GM18507 (cell line): ENCODE measurements around the gene ADD1.

ENCODE experiments used
- DNase-seq: peaks from one replicate; pipeline ENCODE4 v3.0.0; 2011; ENCODE audit warnings: low read depth; ENCODE audit not compliant: insufficient read length; ENCODE audit errors: extremely low spot score
- FAIRE-seq: peaks from 2 replicates; lab custom pipeline; 2011; peaks lifted over from hg19 to GRCh38; lab: Jason Lieb, UNC

ADD1 gene, protein sequence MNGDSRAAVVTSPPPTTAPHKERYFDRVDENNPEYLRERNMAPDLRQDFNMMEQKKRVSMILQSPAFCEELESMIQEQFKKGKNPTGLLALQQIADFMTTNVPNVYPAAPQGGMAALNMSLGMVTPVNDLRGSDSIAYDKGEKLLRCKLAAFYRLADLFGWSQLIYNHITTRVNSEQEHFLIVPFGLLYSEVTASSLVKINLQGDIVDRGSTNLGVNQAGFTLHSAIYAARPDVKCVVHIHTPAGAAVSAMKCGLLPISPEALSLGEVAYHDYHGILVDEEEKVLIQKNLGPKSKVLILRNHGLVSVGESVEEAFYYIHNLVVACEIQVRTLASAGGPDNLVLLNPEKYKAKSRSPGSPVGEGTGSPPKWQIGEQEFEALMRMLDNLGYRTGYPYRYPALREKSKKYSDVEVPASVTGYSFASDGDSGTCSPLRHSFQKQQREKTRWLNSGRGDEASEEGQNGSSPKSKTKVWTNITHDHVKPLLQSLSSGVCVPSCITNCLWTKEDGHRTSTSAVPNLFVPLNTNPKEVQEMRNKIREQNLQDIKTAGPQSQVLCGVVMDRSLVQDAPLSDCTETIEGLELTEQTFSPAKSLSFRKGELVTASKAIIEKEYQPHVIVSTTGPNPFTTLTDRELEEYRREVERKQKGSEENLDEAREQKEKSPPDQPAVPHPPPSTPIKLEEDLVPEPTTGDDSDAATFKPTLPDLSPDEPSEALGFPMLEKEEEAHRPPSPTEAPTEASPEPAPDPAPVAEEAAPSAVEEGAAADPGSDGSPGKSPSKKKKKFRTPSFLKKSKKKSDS

DNA sequence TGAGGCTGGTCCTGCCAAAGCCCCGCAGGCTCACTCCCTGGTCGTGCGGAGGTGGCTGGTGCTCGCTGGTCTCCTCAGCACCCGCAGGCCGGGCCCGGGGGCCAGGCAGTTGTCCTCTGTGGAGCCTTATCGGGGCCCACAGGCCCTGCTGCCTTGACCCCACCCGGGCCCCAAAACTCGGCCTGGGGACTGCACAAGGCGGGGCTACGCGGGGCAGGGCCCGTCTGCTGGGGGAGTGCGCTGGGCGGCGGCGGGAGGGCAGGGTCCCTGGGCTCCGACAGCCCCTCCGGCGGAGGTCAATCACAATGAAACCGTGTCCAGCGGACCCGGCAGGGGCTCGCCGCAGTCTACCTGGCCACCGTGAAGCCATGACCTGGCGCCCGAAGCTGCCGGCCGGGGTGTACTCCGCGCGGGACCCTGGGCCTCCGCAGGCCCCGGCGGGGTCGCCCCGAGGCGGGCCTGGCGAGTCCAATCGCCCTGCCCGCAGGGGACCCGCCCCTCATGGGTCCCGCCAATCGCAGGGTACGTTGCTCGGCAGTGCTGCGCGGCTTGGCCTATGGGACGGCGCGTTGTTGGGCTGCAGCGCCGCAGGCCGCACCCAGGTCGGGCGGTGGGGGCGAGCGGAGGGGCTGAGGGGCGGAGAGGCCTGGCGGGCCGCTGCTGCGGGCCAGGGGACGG lies at the start of gene ADD1:
ADD1 (plus strand) TSS at position 582 of the 678 bp plus-strand sequence. CDS start 32,072 bp downstream, outside the sequence.
- DNase-seq (peak; percentile 95), FAIRE-seq (peak; percentile 94)

DNA sequence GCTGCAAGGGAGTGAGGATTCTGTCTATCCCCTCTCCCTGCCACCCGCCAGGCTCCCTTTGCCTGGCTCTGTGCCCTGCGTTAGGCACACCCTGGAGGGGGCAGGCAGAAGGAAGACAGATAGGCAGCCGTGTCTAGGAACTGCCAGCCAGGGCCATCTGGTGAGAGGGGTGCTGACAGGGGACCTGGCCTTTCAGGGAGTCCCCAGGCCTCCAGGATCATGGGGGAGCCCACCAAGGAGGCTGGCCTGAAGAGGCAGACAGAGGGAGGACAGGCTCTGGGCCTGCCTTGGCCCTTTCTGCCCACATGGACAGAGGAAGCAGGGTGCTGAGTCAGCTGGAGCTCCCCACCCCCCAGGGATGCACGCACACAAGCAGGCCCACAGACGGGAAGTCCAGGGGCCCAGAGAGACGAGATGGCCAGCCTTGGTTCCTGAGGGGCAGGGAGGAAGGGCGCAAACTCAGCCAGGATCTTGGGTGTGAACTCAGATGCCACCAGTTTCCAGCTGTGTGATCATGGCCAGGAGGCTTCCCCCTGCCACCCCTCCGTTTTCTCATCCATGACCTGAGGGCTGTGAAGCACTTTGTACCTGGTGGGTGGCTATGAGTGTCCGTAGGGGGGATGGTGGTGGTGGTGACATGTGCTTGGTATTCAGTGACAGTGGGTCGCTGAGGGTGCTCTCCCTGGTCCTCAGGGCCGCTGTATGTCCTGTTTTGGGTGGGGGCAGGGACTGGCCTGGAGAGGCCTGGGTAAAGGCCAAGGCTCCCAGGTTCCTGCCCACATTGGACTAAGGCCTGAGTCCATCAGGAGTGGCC lies 49.0 kb upstream of the ADD1 start:
- DNase-seq = no peak
- no peak for FAIRE-seq

DNA sequence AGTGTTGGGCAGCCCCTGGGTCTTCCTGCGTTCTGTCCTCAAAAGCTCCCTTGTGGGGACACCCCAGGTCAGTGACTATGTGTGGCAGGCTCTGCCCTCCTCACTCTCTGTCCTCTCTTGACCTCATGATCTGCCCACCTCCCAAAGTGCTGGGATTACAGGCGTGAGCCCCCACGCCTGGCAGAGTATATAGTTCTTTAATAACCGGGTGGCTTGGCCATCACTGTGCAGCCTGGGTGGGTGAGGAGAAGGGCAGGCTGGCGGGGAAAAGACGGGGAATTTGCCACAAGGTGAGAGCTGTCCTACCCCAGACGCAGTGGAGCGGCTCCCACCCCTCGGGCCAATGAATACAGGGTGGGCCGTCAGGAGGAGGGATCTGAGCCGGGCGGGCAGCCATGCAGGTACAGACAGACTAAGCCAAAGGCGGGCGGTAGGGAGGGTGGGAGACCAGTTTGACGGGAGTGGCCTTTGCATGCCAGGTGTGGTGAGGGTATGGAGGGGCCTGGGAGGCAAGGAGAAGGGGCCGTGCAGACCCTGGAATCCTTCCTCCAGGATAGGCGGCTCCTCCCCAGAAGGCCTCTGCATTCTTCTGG lies 48.2 kb upstream of the ADD1 start:
- no peak for FAIRE-seq
- no peak for DNase-seq

DNA sequence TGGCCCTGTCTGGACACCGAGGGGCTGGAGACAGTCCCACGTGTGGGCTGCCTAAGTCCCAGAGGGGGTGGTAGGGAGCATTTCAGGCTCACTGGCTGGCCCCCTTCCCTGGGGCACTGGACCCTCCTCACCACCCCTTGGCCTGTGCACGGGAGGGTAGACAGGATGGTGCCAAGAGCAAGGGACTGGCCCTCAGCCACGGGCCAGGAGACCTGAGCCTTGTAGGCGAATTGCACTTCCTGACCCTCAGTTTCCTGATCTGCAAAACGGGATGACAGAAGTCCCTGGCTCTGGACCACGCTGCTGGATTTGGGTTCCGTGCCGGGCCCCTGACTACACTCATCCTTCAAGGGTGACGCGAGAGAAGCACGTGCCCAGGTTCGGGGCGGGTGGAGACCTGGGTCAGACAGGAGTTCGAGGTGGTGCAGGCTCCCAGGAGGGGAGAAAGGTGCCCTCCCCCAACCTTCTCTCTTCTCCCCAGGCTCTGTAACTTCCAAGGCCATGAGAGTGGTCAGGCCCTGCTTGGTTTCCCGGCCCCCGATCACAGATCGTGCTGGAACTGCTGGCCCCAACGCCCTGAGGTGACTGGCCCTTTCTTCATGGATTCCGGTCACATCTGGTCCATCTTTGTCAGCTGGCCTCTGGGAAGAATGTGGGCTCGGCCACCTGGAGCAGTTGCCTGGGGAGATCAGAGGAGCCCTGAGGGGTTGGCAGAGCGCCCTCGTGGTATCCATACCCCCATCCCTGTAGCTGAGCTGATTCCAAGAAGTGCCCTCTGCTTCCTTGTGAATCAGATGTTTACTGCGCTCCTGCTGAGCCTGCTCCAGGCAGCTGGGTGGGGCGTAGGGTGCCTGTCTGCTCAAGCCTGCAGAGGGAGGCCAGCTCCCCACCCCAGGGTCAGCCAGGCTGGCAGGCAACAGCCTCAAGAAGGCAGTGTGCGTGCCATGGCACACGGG lies 47.5 kb upstream of the ADD1 start:
- FAIRE-seq = no peak
- no peak for DNase-seq

DNA sequence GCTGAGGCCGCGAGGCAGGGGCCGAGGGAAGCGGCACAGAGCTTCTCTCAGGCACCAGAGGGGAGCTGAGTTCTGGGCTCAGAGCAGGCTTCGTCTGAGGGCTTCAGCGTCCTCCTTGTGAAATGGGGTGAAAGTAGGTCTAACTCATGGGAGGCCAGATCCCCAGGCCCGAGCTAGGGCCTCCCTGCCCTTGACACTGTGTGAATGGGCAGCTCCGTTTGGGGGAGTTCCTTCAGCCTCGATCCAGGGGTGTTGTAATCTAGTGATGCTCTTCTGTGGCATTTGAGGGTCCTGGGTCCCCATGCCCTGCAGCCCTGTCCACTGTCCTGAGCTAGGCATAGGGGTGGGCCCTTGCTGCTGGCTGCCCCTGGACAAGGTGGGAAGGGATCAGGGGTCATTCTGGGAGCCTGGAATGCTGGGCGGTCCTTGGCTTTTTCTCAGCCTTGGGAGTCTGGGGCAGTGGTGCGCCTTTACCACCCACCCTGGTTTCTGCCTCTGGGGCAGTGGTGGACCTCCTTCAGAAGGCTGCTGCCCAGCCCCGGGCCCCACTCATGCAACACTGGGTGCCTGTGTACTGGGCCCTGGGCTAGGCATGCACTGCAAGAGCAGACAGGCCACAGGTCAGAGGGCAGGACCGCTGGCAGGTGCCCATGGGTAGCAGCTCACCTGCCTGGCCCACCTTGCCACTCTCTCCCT lies 46.6 kb upstream of the ADD1 start:
- no peak for FAIRE-seq
- no peak for DNase-seq

DNA sequence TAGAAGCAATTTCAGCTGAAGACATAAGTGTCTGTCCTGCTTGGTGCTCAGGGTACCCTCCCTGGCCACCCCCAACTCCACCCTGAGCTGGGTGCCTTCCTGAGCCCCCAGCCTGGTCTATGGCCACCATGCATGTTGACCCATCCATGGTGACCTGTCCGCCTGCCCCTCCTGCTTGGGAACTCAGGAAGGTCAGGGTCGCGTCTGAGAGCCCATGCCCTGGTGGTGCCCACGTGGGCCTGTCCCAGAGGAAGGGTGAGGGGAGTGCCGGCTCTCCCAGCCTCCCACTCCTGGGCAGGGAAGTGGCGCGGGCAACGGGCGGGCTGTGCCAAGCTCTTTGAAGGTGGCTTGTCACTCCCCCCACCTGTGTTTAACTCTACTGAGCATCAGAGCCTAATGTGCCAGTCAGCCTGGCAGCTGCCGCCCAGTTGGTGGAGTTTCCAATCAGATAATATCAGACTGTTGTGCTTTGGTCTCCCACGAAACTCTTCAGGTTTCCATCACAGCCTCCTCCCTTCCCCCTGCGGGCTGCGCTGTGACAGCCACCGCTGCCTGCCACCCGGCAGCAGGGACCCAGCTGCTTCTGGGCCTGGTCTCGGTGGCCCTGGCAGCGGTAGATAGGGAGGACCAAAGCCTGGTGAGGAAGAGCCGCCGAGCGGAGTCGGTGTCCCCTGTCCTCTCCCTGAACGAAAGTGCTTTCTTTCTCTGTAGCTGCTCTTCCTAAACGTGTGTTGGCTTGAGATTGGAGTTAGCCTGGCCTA lies 45.9 kb upstream of the ADD1 start:
- no peak for FAIRE-seq

DNA sequence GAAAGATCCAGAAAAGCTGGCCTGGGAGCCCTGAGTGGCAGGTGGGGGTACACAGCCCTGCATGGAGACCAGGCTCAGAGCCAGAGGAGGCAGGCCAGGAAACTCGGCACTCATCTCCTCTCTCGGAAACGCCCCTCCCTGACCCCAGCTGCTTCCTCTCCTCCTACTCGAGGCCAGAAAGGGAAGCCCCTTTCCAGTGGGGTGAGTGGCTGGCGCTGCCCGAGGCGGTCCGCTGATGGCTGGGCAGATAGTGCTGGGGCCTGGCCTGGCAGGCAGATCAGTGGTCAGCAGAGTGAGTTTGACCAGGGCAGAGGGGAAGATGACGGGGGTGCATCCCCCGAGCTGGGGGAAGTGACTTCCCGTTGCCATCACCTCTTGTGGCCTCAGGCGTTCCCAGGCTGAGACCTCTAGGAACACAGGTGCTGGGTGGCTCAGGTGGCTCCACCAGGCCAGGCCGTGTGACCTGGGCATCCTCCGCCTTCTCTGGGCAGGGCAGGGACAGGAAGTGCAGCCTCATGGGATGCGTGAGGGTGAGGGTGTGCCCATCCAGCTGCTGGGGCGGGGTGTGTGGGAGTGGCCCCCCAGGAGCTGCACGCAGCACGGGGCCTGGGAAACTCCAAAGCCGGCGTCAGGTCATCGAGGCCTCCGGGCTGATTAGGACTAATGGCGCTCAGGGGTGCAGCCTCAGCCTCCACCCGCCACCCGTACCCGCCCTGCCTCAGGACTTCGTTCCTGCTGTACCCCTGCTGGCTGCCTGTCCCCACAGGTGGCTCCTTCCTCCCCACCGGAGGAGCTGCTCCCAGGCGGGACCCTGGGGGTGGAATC lies 45.0 kb upstream of the ADD1 start:
- FAIRE-seq = peak; percentile 84
- no peak for DNase-seq

More for the DNA sequence above, 45.9 kb upstream of the ADD1 start:
- no peak for DNase-seq

DNA sequence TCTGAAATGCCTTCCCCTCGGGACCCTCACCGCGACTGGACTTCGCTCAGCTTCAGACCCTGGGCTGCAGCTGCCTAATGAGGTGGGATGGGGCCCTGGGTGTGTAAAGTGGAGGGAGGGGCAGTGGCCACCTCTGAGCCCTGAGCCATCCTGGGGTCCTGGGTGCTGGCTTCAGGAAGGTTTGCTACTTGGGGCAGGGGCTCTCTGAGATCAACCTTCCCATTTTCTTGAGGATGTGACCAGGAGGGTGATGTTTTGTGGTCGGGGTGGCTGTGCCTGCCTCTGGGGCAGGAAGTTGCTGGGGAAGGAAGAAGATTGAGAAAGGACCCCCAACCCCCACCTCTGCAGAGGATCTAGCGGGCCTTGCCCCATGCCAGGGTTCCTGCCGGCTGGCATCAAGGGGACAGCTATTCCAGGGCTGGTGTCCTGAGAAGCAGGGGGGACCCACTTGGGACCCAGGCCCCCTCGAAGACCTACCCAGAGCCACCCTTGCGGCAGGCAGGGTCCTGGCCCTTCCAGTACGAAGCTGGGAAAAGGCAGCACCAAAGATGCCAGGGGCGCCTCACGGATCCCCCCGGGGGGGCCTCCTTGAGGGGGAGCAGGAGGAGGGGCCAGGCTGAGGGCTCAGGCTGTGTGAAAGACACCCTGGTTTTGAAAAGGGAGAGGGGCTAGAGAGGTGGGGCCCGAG lies 44.3 kb upstream of the ADD1 start:
- FAIRE-seq = no peak
- no peak for DNase-seq

DNA sequence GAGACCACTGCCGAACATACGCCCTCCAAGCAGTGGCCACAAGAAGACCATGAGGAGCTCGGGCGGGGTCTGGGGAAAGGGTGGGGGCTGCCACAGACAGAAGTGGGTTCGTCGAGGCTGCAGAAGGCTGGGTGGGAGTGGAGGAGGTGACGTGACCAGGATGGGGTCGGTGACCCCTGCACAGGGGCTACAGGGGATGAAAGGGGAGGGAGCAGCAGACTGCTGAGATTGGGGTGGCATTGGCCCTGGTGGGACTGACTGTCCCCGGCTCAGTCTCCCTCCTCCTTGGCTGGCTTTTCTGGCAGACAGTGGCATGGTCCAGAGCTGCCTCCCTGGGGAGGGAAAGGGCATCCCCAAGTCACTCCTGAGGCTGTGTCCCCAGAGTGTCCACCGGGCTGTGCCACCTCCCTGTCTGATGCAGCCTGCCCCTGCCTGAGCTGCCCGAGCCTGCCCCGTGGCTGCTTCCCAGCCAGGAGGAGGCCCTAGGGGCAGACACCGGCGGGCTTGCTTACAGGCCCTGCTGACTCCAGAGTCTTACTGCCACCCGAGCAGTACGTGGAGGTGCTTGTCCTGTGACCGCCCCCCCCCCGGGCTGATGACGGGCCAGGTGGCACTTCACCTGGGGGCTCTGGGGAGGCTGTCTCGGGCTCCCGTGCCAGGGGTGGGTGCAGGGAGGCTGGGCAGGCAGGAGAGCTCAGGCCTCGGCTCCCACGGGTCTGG lies 43.5 kb upstream of the ADD1 start:
- FAIRE-seq (no peak), DNase-seq (no peak)

DNA sequence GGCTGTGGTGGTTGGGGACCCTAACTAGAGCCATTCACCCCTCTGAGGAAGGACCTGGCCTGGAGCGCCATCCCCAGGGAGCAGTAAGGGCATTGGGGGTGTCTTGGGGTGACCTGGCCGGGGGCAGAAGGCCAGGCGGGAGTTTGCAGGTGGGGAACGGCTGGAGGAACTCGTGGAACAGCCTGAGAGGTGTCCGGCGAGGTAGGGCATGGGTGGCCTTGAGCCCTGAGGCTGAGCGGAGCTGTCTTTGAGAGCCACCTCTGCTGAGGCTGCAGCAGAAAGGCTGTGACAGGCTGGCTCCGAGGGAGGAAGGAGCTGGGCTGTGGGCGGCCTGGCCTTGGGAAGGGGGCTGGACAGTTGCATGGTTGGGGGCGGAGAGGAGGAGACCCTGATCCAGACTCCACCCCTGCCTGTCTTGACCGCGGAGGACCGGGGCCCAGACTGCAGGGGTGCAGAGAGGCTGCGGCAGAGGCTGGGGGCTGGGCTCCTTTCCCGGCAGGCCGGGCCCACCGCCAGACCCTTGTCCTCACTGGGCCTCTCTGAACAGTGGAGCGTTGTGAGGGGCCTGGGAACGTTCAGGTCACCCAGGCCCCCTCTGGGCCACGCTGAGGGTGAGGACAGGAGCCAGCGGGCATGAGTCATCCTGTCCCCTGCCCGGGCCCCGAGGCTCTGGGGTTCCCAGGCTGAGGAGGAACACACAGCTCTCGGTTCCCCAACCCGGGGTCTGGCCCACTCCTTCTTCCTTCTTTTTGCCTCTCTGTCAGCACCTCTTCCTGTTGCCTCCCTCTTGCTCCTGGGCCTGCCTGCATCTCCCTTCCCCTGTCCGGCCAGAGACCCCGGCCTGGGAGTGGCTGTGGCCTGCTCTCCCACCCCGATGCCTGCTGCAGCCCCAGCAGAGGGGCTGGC lies 42.7 kb upstream of the ADD1 start:
- peak; percentile 88 for FAIRE-seq

DNA sequence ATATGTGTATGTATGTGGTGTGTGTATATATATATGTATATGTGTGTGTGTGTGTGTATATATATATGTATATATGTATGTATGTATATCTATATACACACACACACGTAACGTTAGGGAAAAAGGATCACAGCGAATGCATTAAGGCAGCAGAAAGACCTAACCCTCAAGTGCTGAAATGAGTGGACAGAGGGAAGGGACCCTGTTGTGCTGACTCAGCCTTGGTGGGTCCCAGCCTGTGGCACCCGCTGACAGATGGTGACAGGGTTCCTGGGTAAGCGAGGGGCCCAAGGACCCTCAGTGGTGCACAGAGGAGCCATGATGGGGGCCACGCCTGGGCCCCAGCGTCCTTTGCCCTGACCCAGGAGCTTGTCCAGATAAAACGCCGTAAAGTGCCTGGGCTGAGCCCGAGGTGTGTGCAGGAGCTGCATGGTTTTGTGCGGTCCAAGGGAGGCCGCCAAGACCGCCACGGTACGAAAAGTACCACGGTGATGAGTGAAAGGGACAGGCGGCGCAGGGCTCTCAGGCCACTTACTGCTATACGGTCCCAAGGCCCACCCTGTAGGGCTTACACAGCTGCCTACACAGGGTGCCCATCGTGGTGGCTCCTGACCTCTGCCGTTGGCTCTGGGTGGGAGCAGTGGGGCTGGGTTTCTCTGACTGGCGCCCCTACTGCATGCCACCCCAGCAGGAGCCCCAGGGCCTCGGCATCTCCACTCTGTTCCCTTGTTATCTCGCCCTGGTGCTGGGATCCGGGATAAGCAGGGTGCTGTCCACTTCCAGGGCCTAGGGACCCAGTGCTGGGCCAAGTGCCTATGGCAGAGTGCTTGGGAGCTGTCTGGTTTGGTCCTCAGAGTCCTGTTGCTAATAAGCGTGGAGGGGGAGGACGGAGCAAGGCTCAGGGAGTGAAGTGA lies 40.8 kb upstream of the ADD1 start:
- DNase-seq (no peak), FAIRE-seq (no peak)

More for the DNA sequence above, 42.7 kb upstream of the ADD1 start:
- no peak for DNase-seq

DNA sequence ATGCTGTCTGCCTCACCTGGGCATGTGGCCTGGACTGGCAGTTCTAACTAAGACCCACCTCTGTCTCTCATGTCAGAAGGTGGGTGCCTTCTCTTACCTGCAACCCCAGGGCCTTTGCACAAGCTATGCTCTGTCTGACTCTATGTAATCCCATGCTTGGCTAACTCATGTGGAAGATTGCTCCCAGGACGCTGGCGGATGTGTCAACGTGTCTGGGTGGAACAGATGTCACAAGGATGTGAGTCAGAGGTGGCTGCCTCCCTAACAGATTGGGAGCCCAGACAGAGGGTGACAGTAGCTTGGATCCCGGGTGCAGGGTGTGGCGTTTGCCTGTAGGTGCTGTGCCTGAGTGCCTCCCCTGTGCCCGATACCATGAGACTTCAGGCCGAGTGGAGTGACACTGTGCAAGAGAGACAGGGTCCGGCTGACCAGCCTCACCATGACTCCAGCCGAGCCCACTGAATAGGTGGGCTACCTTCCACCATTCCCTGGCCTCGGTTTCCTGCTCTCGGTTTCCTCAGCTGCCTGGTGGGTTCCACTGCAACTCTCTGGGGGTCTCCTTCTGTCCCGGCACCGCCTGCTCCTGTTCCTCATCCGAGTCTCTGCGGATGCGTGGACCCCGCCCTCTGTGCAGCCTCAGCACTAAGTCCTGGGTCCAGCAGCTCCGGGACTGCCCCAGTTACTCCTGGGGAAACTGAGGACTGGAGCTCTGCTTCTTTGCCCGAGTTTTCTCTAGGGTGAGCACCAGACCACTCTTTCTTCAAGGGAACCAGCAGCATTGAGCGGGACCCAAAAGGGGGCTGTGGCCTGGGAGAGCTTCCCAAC lies 39.8 kb upstream of the ADD1 start:
- FAIRE-seq = no peak
- DNase-seq = no peak
